ENCODE measurements around the gene GATA1.

The GATA1 gene

GRCh38 chrX:48786341-48786800 lies at the start of gene GATA1:
Gene GATA1 (plus strand): TSS chrX:48786590. CDS start chrX:48791110, 4,520 bp downstream.
- DNase-seq = no peak

GRCh38 chrX:48736878-48737212 lies 49.5 kb upstream of the GATA1 start:
- DNase-seq = no peak

GRCh38 chrX:48737213-48737938 lies 49.0 kb upstream of the GATA1 start:
- DNase-seq = peak; percentile 94

GRCh38 chrX:48737940-48738339 lies 48.5 kb upstream of the GATA1 start:
- DNase-seq = no peak

- DNase-seq = no peak
Measured at GRCh38 chrX:48741834-48742233, 44.6 kb upstream of the GATA1 start.

GRCh38 chrX:48745222-48745621 lies 41.2 kb upstream of the GATA1 start:
- DNase-seq = no peak

- no peak for DNase-seq
Measured at GRCh38 chrX:48747415-48748016, 38.9 kb upstream of the GATA1 start.

- DNase-seq = no peak
Measured at GRCh38 chrX:48749182-48749581, 37.2 kb upstream of the GATA1 start.

- no peak for DNase-seq
Measured at GRCh38 chrX:48751343-48751742, 35.0 kb upstream of the GATA1 start.

- no peak for DNase-seq
Measured at GRCh38 chrX:48752498-48752897, 33.9 kb upstream of the GATA1 start.

- no peak for DNase-seq
Measured at GRCh38 chrX:48753708-48754228, 32.6 kb upstream of the GATA1 start.

- no peak for DNase-seq
Measured at GRCh38 chrX:48754238-48754637, 32.2 kb upstream of the GATA1 start.

- no peak for DNase-seq
Measured at GRCh38 chrX:48761674-48762471, 24.5 kb upstream of the GATA1 start, which contains the start of gene GLOD5. Gene GLOD5 (plus strand): TSS chrX:48761747. CDS start chrX:48761791, 44 bp downstream.

- no peak for DNase-seq
Measured at GRCh38 chrX:48769230-48769629, 17.2 kb upstream of the GATA1 start.

- no peak for DNase-seq
Measured at GRCh38 chrX:48770296-48770695, 16.1 kb upstream of the GATA1 start.

GRCh38 chrX:48772602-48773001 lies 13.8 kb upstream of the GATA1 start:
- DNase-seq = no peak

- no peak for DNase-seq
Measured at GRCh38 chrX:48776818-48777439, 9.5 kb upstream of the GATA1 start.

- no peak for DNase-seq
Measured at GRCh38 chrX:48779399-48779798, 7.0 kb upstream of the GATA1 start.

GRCh38 chrX:48781705-48782104 lies 4.7 kb upstream of the GATA1 start:
- no peak for DNase-seq

- DNase-seq = no peak
Measured at GRCh38 chrX:48782216-48782615, 4.2 kb upstream of the GATA1 start.

- no peak for DNase-seq
Measured at GRCh38 chrX:48782795-48783194, 3.6 kb upstream of the GATA1 start.

GRCh38 chrX:48784726-48785125 lies 1.7 kb upstream of the GATA1 start:
- DNase-seq = no peak

- no peak for DNase-seq
Measured at GRCh38 chrX:48785186-48785539, 1.2 kb upstream of the GATA1 start.

Measured in left hindlimb (tissue), 1 donor.